GM10266 (cell line): Measurements from ENCODE around the gene FAM227B.

Experiments
- DNase-seq: peaks from one replicate; pipeline ENCODE4 v3.0.0; 2012; ENCODE audit errors: extremely low spot score
- CTCF ChIP-seq: IDR thresholded peaks from 2 replicates; pipeline ENCODE4 v1.5.1; 2012; ENCODE audit warnings: mild to moderate bottlenecking, low read depth; ENCODE audit not compliant: control insufficient read depth, insufficient read depth; ENCODE audit errors: missing control alignments

Gene FAM227B

GRCh38 chr15:49300856-49301255, 319.8 kb downstream of the FAM227B start:
- no peak for DNase-seq
- TF ChIP-seq CTCF: no peak

GRCh38 chr15:49297584-49297983, 323.0 kb downstream of the FAM227B start:
- no peak for TF ChIP-seq CTCF

DNA sequence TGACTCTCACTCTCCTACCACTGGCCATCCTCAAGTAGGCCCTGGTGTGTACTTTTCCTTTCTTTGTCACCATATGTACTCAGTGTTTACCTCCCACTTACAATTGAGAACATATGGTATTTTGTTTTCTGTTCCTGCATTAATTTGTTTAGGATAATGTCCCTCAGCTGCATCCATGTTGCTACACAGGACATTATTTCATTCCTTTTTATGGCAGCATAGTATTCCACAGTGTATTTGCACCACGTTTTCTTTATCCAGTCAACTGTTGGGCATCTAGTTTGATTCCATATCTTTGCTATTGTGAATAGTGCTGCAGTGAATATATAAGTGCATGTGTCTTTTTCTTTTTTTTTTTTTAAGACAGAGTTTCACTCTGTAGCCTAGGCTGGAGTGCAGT, 324.4 kb downstream of the FAM227B start:
- no peak for DNase-seq
- TF ChIP-seq CTCF: no peak

More at GRCh38 chr15:49297584-49297983, 323.0 kb downstream of the FAM227B start:
- DNase-seq: no peak

GRCh38 chr15:49293941-49294340, 326.7 kb downstream of the FAM227B start:
- TF ChIP-seq CTCF: no peak

GRCh38 chr15:49290191-49290590, 330.4 kb downstream of the FAM227B start:
- TF ChIP-seq CTCF: no peak
- no peak for DNase-seq

More at GRCh38 chr15:49293941-49294340, 326.7 kb downstream of the FAM227B start:
- DNase-seq: no peak

DNA sequence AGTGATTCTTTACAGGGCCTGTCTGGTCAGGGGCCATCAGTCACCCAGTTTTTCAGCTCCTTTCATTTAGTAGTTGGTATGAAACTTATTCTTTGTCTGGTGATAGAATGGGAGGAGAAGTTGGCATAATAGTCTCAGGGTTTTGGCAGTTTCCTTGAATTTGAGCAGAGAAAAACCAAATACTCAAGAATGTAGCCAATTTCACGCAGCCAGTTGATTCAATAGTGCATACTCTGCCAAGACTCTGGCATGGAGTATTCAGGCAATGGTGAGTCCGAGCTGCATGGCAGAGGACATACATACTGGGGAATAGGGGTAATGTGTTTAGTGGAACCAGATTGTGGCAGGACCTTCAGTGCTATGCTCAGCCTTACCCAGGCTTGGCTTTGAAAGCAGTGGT, 332.2 kb downstream of the FAM227B start:
- no peak for DNase-seq
- TF ChIP-seq CTCF: no peak

DNA sequence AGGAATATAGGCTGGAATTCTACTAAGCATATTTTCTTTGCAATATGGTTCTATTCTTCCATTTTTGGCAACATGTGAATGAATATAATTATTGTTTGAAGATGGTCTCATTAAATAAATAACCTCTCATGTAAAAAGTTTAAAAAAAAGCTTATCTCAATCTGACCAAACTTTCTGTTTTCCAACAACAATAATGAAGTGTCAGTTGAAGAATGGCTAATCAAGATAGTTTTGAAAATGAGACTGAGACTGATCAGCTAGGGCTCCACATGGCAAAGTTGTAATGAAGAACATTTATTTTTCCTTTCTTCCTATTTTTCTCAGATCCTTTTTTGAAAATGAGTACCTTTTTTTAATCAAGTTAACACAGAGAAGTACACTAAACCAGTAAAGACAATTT, 333.1 kb downstream of the FAM227B start:
- TF ChIP-seq CTCF: no peak
- DNase-seq: no peak
